NCI-H1105 treated with DMSO at 0.1 percent for 48 hours (cell line): ENCODE results near the gene TANGO6.
"Not testable (repeated sequence)": the region's sequence is repeated elsewhere in the genome, so short reads cannot be mapped to it uniquely, and the experiment has no call there.

Experiments
- DNase-seq: peaks from one replicate; lab custom pipeline; 2025; lab: John Stamatoyannopoulos, UW

The TANGO6 gene

DNA sequence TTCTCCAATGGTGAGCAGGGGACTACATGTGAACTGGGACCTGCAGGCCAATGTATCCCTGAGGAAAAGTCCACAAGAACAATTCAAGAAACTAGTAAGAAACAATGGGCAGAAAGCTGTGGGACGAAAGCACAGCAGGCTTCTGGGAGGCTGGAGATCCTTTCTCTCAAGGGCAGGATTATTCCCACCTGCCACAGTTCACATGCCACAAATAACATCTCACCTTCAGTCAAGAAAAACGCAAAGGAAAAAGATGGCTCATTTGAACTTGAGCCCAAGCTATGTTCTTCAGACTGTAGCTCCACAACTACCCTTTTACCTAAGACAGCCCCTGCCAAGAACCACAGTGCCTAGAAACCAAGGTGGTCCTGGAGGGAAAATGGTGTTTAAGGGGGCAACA, 275.1 kb downstream of the TANGO6 start:
- no peak for DNase-seq

DNA sequence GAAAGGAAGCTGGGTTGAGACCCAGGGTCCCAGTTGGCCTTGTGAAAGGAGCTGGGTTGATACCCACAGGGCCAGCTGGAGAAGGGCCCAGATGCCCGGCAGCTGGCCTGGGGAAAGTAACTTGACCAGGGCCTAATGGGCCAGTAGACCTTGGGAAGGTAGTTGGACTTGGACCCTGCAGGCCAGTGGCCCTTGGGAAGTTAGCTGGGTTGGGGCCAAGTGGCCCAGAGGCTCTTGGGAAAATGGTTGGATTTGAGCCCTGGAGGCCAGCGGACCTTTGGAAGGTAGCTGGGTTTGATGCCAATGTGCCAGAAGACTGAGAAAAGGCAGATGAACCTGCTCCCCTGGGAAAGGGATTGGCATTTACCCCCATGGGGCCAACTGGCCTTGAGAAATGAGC, 275.7 kb downstream of the TANGO6 start:
- DNase-seq, result no peak

GRCh38 chr16:69119536-69119935, 276.2 kb downstream of the TANGO6 start:
- no peak for DNase-seq

- no peak for DNase-seq
These were observed 276.8 kb downstream of the TANGO6 start for GRCh38 chr16:69120096-69120664.

DNA sequence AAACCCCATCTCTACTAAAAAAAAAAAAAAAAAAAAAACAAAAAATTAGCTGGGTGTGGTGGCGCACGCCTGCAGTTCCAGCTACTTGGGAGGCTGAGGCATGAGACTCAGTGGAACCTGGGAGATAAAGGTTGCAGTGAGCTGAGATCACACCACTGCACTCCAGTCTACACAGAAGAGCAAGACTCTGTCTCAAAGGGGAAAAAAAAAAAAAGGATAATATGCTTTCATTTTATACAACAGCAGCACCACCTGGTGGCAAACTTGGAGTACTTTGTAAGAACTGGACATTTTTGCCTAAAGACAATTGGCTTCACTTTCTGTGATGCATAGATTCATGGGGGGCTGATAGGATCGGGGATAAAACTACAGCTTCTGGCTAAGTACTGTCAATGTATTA, 280.6 kb downstream of the TANGO6 start:
- DNase-seq, result peak; percentile 9

- DNase-seq, result not testable (repeated sequence)
These were observed 281.1 kb downstream of the TANGO6 start for GRCh38 chr16:69124406-69124805.

DNA sequence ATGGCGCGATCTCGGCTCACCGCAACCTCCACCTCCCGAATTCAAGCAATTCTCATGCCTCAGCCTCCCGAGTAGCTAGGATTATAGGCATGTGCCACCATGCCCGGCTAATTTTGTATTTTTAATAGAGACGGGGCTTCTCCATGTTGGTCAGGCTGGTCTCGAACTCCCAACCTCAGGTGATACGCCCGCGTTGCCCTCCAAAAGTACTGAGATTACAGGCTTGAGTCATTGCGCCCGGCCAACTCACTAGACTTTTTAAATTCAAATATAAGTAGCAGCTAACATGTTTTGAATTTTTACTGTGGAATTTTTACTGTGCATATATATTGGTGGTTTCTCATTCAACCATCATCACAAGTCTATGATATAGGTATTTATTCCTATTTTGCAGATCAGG, 281.6 kb downstream of the TANGO6 start:
- DNase-seq, result not testable (repeated sequence)

- DNase-seq, result no peak
These were observed 282.9 kb downstream of the TANGO6 start for GRCh38 chr16:69126221-69126620.

- DNase-seq, result not testable (repeated sequence)
These were observed 283.5 kb downstream of the TANGO6 start for GRCh38 chr16:69126801-69127200.

- no peak for DNase-seq
These were observed 284.7 kb downstream of the TANGO6 start for GRCh38 chr16:69127966-69128510.

GRCh38 chr16:69130461-69130860, 287.1 kb downstream of the TANGO6 start:
- no peak for DNase-seq

GRCh38 chr16:69131167-69131838, 288.0 kb downstream of the TANGO6 start:
- DNase-seq, result peak; percentile 19

- peak; percentile 33 for DNase-seq
These were observed 288.6 kb downstream of the TANGO6 start for GRCh38 chr16:69131839-69132423.

DNA sequence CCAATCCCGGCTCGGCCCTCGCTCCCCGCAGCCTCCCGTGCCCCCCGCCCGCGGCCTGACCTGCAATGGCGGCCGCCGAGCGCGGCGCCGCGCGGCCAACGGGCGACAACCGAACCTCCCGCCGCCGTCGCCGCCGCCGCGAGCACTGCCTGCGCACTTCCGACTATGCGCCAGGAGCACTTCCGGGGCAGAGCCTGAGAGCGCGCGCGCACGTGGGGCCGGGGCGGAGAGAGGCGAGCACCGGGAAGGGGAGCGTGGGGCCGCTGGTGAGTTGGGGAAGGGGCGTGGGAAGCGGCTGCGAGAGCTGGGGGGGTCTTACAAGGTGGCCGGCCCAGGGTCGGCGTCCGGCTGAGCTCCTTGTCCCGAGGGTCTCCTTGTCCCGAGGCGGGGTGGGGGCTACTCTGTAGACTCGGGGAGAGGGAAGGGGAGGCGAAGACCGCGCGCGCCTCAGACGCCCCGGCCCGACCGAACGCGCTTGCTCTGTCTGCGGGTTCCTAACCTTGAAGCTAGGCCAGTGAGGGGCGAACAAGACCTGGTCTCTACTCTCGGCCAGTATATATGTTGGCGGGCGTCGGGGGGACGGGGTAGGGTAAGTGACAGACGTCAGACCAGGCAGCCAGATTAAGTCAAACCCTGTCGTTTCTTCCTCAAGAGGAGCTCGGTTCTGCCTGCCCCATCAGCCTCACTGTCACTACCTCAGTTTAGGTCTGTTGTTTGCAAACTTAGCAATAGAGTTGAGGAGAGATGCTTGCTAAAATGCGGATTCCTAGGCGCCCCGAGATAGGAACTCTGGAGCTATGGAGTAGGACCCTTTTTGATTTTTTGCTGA, 289.3 kb downstream of the TANGO6 start, which contains the start of the genes CHTF8 and UTP4:
Gene CHTF8, minus strand, starts transcription at position 165 of the 829 bp plus-strand sequence. CDS start 11,130 bp downstream, outside the sequence.
Gene UTP4, plus strand, starts transcription at position 226 of the 829 bp plus-strand sequence. CDS start 811 bp downstream, outside the sequence.
- peak; percentile 60 for DNase-seq

DNA sequence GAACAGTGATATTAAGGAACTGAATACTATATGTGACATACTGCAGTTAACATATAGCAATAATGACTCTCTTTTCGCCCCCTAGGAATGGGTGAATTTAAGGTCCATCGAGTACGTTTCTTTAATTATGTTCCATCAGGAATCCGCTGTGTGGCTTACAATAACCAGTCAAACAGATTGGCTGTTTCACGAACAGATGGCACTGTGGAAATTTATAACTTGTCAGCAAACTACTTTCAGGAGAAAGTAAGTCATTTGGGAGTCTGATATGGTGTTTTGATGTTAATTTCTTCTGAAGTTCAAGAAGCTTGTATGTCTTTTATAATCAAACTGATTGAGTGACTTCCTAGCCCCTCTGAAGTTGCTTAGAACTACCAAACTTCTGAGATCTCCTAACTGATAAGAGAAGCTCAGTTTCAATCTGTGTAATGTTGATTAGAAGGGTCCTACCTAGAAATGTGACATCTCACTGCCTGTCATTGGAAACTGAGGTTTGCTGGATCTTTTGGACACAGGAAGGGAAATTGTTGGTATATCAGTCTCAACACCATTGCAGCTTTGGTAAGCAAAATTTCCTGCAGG, 290.1 kb downstream of the TANGO6 start:
- no peak for DNase-seq
